ENCODE results near the gene RAB7B. TPM values are rescaled to one million over a fixed set of nuclear protein-coding genes. Genes with fewer than 3 reads are reported as not detected.

RAB7B gene
- total and polyA plus RNA-seq, 2 of the 4 experiments (the other 2 are of a cell fraction): 9.1 to 14.7 TPM

- WGBS, 2 experiments (ENCODE audit: extremely low coverage in 2 of 2, insufficient read length in 1 of 2): no CpG with 5 or more reads among the region's 3 CpGs
- no peaks in the 10 kb centered on the region for H3K9me3 ChIP-seq (ENCODE audit: control insufficient read depth, insufficient read depth, low read length)
- peak overlapping the region; percentile 44; the same call in 1 of the 2 replicates for H3K4me2 ChIP-seq (ENCODE audit: low read depth, low read length)
- H2AK5ac ChIP-seq (ENCODE audit: low read depth, low read length): peak overlapping the region; percentile 61
- no peak overlapping the region for H3K4me3 ChIP-seq (ENCODE audit: insufficient read depth, low read depth, low read length)
- H2BK20ac ChIP-seq (ENCODE audit: low read depth, low read length): peak overlapping the region; percentile 50; the same call in 1 of the 2 replicates
- H4K20me1 ChIP-seq (ENCODE audit: insufficient read depth, low read length): no peaks in the 10 kb centered on the region
- peak overlapping the region; percentile 72 for H2AFZ ChIP-seq (replicated peaks; ENCODE audit: low read length, poor library complexity)
- no peaks in the 10 kb centered on the region for H3K36me3 ChIP-seq (ENCODE audit: control insufficient read depth, insufficient read depth, low read length)
- H3K4me1 ChIP-seq (ENCODE audit: control insufficient read depth, insufficient read depth, low read length): peaks cover 26% of the 10 kb centered on the region
- in situ Hi-C loops (cut with MboI; ENCODE audit: low sequenced_read_pairs) (no loop called here), intact Hi-C loops (cut with micrococcal nuclease) (no loop called here), dilution Hi-C loops (cut with HindIII; ENCODE audit: low sequenced_read_pairs, unreplicated experiment) (no loop called here)
- H3K18ac ChIP-seq (ENCODE audit: low read depth, low read length): peak overlapping the region; percentile 22
- peak overlapping the region; percentile 11 for H2BK5ac ChIP-seq (ENCODE audit: low read depth, low read length, poor library complexity, severe bottlenecking)
- H3K9me1 ChIP-seq (ENCODE audit: insufficient read depth, low read length): peaks cover 22% of the 10 kb centered on the region
- H3K27ac ChIP-seq (ENCODE audit: insufficient read depth, low read length): peak overlapping the region; percentile 70
- no peak overlapping the region for H4K5ac ChIP-seq (ENCODE audit: low read depth, low read length)
- ATAC-seq (ENCODE audit: low read depth) (peak; percentile 85), DNase-seq (peak; percentile 97)
- peak overlapping the region in 1 of 2 experiments; percentile 23; a peak in 1 of 4 replicates for H4K8ac ChIP-seq (ENCODE audit: low read depth in 2 of 2, low read length in 2 of 2)
- 0 out of 2 replicates have a peak overlapping the region, but pooled peaks have one; percentile 10 for H3K14ac ChIP-seq (replicated peaks; ENCODE audit: low read depth, low read length)
- H3K56ac ChIP-seq (ENCODE audit: extremely low read depth, insufficient read depth, low read length): no peak overlapping the region
- ChIA-PET CTCF (no interaction called here), POLR2A (ENCODE audit: unreplicated experiment) (no interaction called here)
- peak overlapping the region; percentile 59 for H2BK120ac ChIP-seq (ENCODE audit: low read depth, low read length)
- H3K4ac ChIP-seq (ENCODE audit: low read depth, low read length): peak overlapping the region; percentile 67
- peak overlapping the region; percentile 35 for H2AK9ac ChIP-seq (replicated peaks; ENCODE audit: low read depth, low read length, poor library complexity)
- H2BK15ac ChIP-seq (ENCODE audit: low read depth, low read length): no peak overlapping the region
- H3K23ac ChIP-seq (ENCODE audit: low read depth, low read length): peak overlapping the region; percentile 37; the same call in 1 of the 2 replicates
- no peak overlapping the region for H3K9ac ChIP-seq (ENCODE audit: low read depth, low read length)
- peaks cover 0 to 13% of the 10 kb centered on the region in 2 experiments; a peak in 2 of 4 replicates for H3K79me1 ChIP-seq (ENCODE audit: low read depth in 1 of 2, low read length in 2 of 2)
- TF ChIP-seq CEBPB (IDR thresholded peaks at IDR 0.05; ENCODE audit: low read depth, low read length): peak; percentile 85
- 0 out of 2 replicates have a peak, but pooled peaks have one; percentile 6 for TF ChIP-seq CTCF (conservative IDR thresholded peaks at IDR 0.05; ENCODE audit: low read depth, low read length)
- TF ChIP-seq FOS (IDR thresholded peaks at IDR 0.05; ENCODE audit: low read depth, low read length): peak; percentile 94
- TF ChIP-seq MAFK (IDR thresholded peaks at IDR 0.05; ENCODE audit: low read depth, low read length): peak; percentile 48
- TF ChIP-seq NFE2L2 (IDR thresholded peaks at IDR 0.05; ENCODE audit: low read depth, low read length): peak; percentile 67; the same call in 1 of the 2 replicates
- no peak for TF ChIP-seq POLR2A (IDR thresholded peaks at IDR 0.05; ENCODE audit: low read depth, low read length)
- peak; percentile 29; the same call in 1 of the 2 replicates for TF ChIP-seq RAD21 (IDR thresholded peaks at IDR 0.05; ENCODE audit: low read length)
- TF ChIP-seq ELK1 (IDR thresholded peaks at IDR 0.05; ENCODE audit: borderline replicate concordance, low read depth, low read length): no peak
- no peak for TF ChIP-seq RFX5 (IDR thresholded peaks at IDR 0.05; ENCODE audit: low read depth, low read length)
- TF ChIP-seq MXI1 (IDR thresholded peaks at IDR 0.05; ENCODE audit: borderline replicate concordance, low read depth, low read length): no peak
- peak overlapping the region; percentile 56 for H4K91ac ChIP-seq (ENCODE audit: insufficient read depth, low read depth, low read length)
- no TSS peak for BruUV-seq (replicated peaks)
- no peaks in the 10 kb centered on the region for H3K27me3 ChIP-seq (ENCODE audit: control insufficient read depth, insufficient read depth, low read length)
Observed at GRCh38 chr1:206001476-206001888, 1.7 kb downstream of the RAB7B start.

All from IMR-90 (cell line).